PC-9 (cell line): ENCODE results near the gene CITED4. TPM values are rescaled to one million over a fixed set of nuclear protein-coding genes. Genes with fewer than 3 reads are reported as not detected.

Experiments
- BruUV-seq: library from RNA; stranded (reverse); fragments of 400-500 nt; replicated peaks from 2 replicates; lab custom pipeline; 2021; lab: Mats Ljungman, UMichigan
- CTCF ChIA-PET: fragments of 300-600 bp; sonication (Branson Sonifier 250); formaldehyde crosslinking; loops from one replicate; lab custom pipeline; 2022; ENCODE audit warnings: antibody characterized with exemption; lab: Charles Lee
- POLR2A ChIA-PET: fragments of 300-600 bp; sonication (Branson Sonifier 250); formaldehyde crosslinking; loops from one replicate; lab custom pipeline; 2022; ENCODE audit warnings: antibody characterized with exemption; ENCODE audit not compliant: unreplicated experiment; lab: Charles Lee
- DNase-seq, 2 experiments: peaks; one replicate each; pipeline versions ENCODE4 v3.0.0 to v3.0.0-alpha.2; 2015 to 2022; ENCODE audit warnings: mixed read lengths in 1 of 2
- H2AFZ ChIP-seq: fragments of 200-600 bp; sonication (generic); 2 replicates; pipeline ENCODE4 v1.8.1; 2017; ENCODE audit warnings: antibody characterized with exemption
- H3F3A ChIP-seq: fragments of 200-600 bp; sonication (generic); 2 replicates; pipeline ENCODE4 v1.8.1; 2017; ENCODE audit warnings: antibody characterized with exemption, mild to moderate bottlenecking, low read depth; ENCODE audit not compliant: insufficient read depth
- H3K27ac ChIP-seq: fragments of 200-600 bp; sonication (generic); 2 replicates; pipeline ENCODE4 v1.6.1; 2016; ENCODE audit warnings: mixed run types
- H3K27me3 ChIP-seq: fragments of 200-600 bp; sonication (generic); 2 replicates; pipeline ENCODE4 v1.6.1; 2016; ENCODE audit warnings: low read depth, mixed run types; ENCODE audit not compliant: insufficient read depth
- H3K36me3 ChIP-seq: fragments of 200-600 bp; sonication (generic); 2 replicates; pipeline ENCODE4 v1.6.1; 2016; ENCODE audit warnings: low read depth, mixed run types
- H3K4me1 ChIP-seq: fragments of 200-600 bp; sonication (generic); replicated peaks from 2 replicates; pipeline ENCODE4 v1.6.1; 2016; ENCODE audit warnings: mixed run types; ENCODE audit not compliant: insufficient read depth
- H3K4me2 ChIP-seq: fragments of 200-600 bp; sonication (generic); 2 replicates; pipeline ENCODE4 v1.6.1; 2017; ENCODE audit warnings: mixed run types
- H3K4me3 ChIP-seq: fragments of 200-600 bp; sonication (generic); 2 replicates; pipeline ENCODE4 v1.6.1; 2016; ENCODE audit warnings: mixed run types
- H3K79me2 ChIP-seq: fragments of 200-600 bp; sonication (generic); 2 replicates; pipeline ENCODE4 v1.6.1; 2017; ENCODE audit warnings: low read depth, mixed run types
- H3K9me2 ChIP-seq: fragments of 200-600 bp; sonication (generic); 2 replicates; pipeline ENCODE4 v1.8.1; 2017; ENCODE audit warnings: mild to moderate bottlenecking; ENCODE audit not compliant: insufficient read depth
- H3K9me3 ChIP-seq: fragments of 200-600 bp; sonication (generic); 2 replicates; pipeline ENCODE4 v1.8.1; 2016; ENCODE audit warnings: low read depth; ENCODE audit not compliant: insufficient read depth
- H4K20me1 ChIP-seq: fragments of 200-600 bp; sonication (generic); 2 replicates; pipeline ENCODE4 v1.8.1; 2017; ENCODE audit not compliant: insufficient read depth
- CTCF ChIP-seq: fragments of 200-600 bp; sonication (generic); conservative IDR thresholded peaks from 2 replicates; pipeline ENCODE4 v1.6.1; 2017; ENCODE audit warnings: mixed run types, antibody characterized with exemption, mild to moderate bottlenecking, moderate library complexity
- EZH2 ChIP-seq: fragments of 200-600 bp; sonication (generic); IDR thresholded peaks from 2 replicates; pipeline ENCODE4 v1.8.0; 2017; ENCODE audit warnings: antibody characterized with exemption, low read depth
- intact Hi-C: fragments of 100-400 bp; cut with micrococcal nuclease; formaldehyde crosslinking; loops from one replicate; pipeline ENCODE4 v1.10.0; 2022; ENCODE audit not compliant: unreplicated experiment
- total RNA-seq: library from RNA; stranded (reverse); gene quantifications from 2 replicates; pipeline ENCODE4 v1.2.3, GENCODE V29; 2021

CITED4 gene
- total RNA-seq, 1 experiment from 2014 or later, result 67.5 TPM

GRCh38 chr1:40873863-40874472 lies 11.8 kb upstream of the CITED4 start:
- Histone ChIP-seq H3K4me1 (peaks cover 53% of the 10 kb centered on the region), H3K4me2 (no peak overlapping the region), H2AFZ (no peak overlapping the region), H3F3A (peaks cover 28% of the 10 kb centered on the region), H3K27ac (no peak overlapping the region), H3K36me3 (no peaks in the 10 kb centered on the region), H3K9me2 (no peaks in the 10 kb centered on the region), H4K20me1 (no peaks in the 10 kb centered on the region), H3K27me3 (no peaks in the 10 kb centered on the region), H3K9me3 (peaks cover 11% of the 10 kb centered on the region; the same call in 1 of the 2 replicates), H3K79me2 (no peaks in the 10 kb centered on the region), H3K4me3 (no peak overlapping the region)
- TF ChIP-seq CTCF, result no peak
- TF ChIP-seq EZH2, result no peak
- ChIA-PET POLR2A (interaction anchor here (0.6 to 0.7 kb wide), 2 partner anchors 77 to 113 kb away, joined by 3 read pairs; no protein-coding TSS in a partner anchor), CTCF (no interaction called here)
- intact Hi-C loops, result no loop called here
- no peak for DNase-seq
- BruUV-seq, result no TSS peak

- H3K9me2 ChIP-seq, result no peaks in the 10 kb centered on the region
- BruUV-seq, result no TSS peak
- intact Hi-C loops, result no loop called here
- H3F3A ChIP-seq, result peaks cover 31% of the 10 kb centered on the region
- H3K4me2 ChIP-seq, result no peak overlapping the region
- TF ChIP-seq EZH2 (no peak), CTCF (no peak)
- no peak overlapping the region for H3K27ac ChIP-seq
- DNase-seq, result no peak
- no peak overlapping the region for H3K4me3 ChIP-seq
- H3K9me3 ChIP-seq, result peaks cover 11% of the 10 kb centered on the region; the same call in 1 of the 2 replicates
- no peak overlapping the region for H2AFZ ChIP-seq
- peaks cover 53% of the 10 kb centered on the region for H3K4me1 ChIP-seq
- H3K27me3 ChIP-seq, result no peaks in the 10 kb centered on the region
- no peaks in the 10 kb centered on the region for H3K36me3 ChIP-seq
- H3K79me2 ChIP-seq, result no peaks in the 10 kb centered on the region
- H4K20me1 ChIP-seq, result no peaks in the 10 kb centered on the region
- ChIA-PET POLR2A (interaction anchor here (0.6 kb wide), 1 partner anchor 8 kb away, joined by 3 read pairs; no protein-coding TSS in a partner anchor), CTCF (no interaction called here)
Observed at GRCh38 chr1:40872276-40872675, 10.1 kb upstream of the CITED4 start.

- no peak for DNase-seq
- no peaks in the 10 kb centered on the region for H3K27me3 ChIP-seq
- ChIA-PET POLR2A (no interaction called here), CTCF (interaction anchor here (1.2 kb wide), 1 partner anchor 79 kb away, joined by 4 read pairs; no protein-coding TSS in a partner anchor)
- TF ChIP-seq CTCF (no peak), EZH2 (no peak)
- H3K4me1 ChIP-seq, result peaks cover 56% of the 10 kb centered on the region
- intact Hi-C loops, result no loop called here
- no peaks in the 10 kb centered on the region for H3K79me2 ChIP-seq
- no peak overlapping the region for H3K27ac ChIP-seq
- H3K36me3 ChIP-seq, result no peaks in the 10 kb centered on the region
- no peak overlapping the region for H2AFZ ChIP-seq
- H3F3A ChIP-seq, result peaks cover 35% of the 10 kb centered on the region
- H3K4me3 ChIP-seq, result no peak overlapping the region
- H3K9me3 ChIP-seq, result peaks cover 6% of the 10 kb centered on the region; the same call in 1 of the 2 replicates
- H3K4me2 ChIP-seq, result no peak overlapping the region
- no peaks in the 10 kb centered on the region for H4K20me1 ChIP-seq
- no peaks in the 10 kb centered on the region for H3K9me2 ChIP-seq
- no TSS peak for BruUV-seq
Observed at GRCh38 chr1:40870135-40870728, 8.1 kb upstream of the CITED4 start.
